GM18951 (cell line): ENCODE measurements around the gene SDS.

ENCODE experiments used
- POLR2A ChIP-seq: IDR thresholded peaks from 4 replicates; pipeline ENCODE4 v1.6.1; 2011; ENCODE audit warnings: mild to moderate bottlenecking; ENCODE audit not compliant: insufficient read length, insufficient read depth; ENCODE audit errors: extremely low read depth
- in situ Hi-C: fragments of 300-500 bp; cut with MboI; formaldehyde crosslinking; loops from one replicate; pipeline ENCODE4 v1.12.0; 2022; ENCODE audit warnings: low sequenced_read_pairs, mixed read lengths, inconsistent platforms; ENCODE audit not compliant: unreplicated experiment

SDS gene

DNA sequence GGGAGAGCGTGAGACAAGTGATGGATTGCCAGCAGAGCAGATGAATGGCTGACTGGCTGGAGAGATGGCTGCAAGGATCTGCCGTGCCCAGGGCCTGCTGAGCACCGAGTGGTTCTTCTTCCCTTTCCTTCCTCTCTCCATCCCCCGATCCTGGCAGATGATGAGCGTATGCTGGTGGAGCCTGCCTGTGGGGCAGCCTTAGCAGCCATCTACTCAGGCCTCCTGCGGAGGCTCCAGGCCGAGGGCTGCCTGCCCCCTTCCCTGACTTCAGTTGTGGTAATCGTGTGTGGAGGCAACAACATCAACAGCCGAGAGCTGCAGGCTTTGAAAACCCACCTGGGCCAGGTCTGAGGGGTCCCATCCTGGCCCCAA, 34.0 kb upstream of the SDS start:
- TF ChIP-seq POLR2A: no peak
- in situ Hi-C loops: no loop called here

DNA sequence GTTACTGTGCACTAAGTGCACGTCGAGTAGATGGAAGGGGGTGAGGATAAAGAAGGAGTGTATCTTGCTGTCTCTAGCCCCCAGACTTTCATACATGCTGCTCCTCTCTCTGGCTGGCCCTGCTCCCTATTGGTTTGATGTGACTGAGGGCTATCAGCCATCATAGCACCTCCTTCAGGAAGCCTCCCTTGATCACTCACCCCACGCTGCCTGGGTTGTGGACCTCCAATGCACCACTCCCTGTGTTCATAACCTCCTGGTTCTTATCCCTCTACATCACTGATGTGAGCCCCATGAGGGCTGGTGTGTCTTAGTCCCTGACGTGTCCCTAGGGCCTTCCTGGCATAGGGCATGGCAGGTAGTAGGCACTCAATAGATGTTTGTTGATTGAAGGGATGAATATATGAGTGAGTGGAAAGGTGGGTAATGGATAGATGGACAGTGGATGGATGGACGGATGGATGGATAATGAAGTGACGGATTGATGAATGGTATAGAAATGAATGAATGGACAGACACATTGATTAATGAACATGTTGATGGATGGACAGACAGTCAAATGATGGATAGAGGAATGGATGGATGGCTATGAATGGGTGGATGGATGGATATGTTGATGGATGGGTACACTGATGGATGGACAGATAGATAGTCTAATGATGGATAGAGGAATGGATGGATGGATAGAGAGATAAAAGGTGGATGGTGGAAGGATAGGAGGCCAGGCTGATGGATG, 33.5 kb upstream of the SDS start:
- in situ Hi-C loops: no loop called here
- no peak for TF ChIP-seq POLR2A

DNA sequence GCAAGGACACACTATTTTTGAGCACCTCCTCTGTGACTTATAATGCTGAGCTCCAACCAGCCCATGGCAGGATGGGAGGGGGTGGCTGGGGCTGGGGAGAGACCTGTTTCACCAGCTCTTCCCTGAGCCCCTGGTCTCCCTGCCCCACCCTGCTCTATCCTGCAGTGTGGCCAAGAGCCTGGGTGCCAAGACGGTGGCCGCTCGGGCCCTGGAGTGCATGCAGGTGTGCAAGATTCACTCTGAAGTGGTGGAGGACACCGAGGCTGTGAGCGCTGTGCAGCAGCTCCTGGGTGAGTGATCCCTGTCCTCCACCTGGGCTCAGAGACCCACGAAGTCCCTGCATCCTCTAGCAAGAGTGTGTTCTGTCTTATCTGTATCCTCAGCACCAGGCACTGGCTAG, 32.9 kb upstream of the SDS start:
- TF ChIP-seq POLR2A: no peak
- in situ Hi-C loops: no loop called here

DNA sequence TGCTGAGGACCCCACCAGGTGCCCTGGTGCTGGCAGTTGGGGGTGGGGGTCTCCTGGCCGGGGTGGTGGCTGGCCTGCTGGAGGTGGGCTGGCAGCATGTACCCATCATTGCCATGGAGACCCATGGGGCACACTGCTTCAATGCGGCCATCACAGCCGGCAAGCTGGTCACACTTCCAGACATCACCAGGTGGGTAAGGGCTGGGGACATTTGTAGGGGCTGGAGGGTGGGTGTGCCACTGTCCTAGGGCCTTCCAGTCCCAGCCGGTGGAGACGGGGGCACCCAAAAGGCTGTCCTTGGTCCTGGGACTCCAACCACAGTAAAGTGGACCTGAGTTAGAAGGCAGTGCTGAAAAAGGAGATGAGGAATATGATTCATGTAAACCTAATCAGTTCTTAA, 31.7 kb upstream of the SDS start:
- no peak for TF ChIP-seq POLR2A

DNA sequence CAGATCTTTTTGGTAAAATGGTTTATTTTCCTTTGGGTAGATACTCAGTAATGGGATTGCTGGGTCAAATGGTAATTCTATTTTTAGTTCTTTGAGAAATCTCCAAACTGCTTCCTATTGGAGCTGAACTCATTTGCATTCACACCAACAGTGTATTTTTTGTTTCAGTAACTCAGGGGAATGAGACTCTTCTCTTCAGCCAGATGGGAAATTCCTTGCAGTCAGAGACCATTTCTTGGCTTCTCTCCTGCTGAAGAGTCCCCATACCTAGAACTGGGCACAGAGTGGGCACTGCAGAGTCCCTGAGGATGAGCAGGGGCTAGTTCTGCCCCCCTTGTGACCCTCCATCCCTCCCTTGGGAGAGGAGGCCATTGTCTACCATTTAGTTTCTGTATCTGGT, 29.3 kb upstream of the SDS start:
- no peak for TF ChIP-seq POLR2A
- in situ Hi-C loops: no loop called here

More for the DNA sequence above, 31.7 kb upstream of the SDS start:
- in situ Hi-C loops: no loop called here

DNA sequence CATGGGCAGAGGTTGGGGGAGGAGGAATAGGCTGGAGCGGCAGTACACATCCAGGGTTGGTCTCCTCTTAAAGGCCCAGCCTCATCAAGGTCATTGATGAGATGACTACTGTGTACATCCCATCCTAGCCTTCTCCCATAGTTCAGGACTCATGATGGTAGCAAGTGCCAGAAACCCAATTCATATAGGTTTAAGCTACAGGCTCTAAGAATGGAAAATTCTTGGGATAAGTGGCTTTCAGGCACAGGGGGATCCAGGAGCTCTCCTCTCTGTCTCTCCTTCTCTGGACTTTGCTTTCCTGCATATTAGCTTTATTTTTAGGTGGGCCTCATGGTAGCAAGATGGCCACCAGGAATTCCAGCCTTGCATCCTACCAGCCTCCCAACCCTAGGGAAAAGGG, 24.8 kb upstream of the SDS start:
- in situ Hi-C loops: no loop called here

DNA sequence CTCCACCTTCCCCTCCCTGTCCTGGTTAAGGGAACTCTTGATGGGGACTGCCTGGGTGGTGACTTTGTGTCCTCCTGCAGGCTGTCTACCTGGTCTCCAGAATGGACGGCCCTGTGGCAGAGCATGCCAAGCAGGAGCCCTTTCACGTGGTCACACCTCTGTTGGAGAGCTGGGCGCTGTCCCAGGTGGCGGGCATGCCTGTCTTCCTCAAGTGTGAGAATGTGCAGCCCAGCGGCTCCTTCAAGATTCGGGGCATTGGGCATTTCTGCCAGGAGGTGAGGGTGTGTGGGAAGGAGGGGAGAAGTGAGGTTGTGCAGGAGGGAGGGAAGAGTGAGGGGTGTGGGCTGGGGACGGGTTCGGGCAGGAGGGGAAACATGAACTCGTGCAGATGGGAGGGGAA, 24.2 kb upstream of the SDS start:
- in situ Hi-C loops: no loop called here
- no peak for TF ChIP-seq POLR2A

More for the DNA sequence above, 24.8 kb upstream of the SDS start:
- TF ChIP-seq POLR2A: no peak

DNA sequence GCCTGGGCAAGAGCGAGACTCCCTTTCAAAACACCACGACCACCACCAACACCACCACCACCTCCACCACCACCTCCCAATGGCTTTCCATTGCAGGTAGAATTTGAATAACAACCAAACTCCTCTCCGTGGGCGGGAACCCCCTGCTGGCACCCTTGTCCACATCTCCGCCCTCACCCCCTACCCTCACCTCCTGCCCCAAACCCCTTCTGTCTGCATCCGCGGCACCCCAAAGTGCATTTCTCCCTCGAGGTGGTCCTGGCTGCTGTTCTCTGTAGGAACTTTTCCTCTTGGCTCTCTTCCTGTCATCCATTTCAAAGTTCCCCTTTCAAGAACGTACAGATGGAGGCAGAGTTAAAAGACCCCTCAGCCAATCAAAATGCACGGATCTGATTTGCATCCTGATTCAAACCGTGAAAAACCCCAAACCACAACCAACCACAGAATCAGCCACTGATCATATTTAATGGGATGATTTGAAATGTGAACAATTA, 22.3 kb upstream of the SDS start:
- TF ChIP-seq POLR2A: no peak
- in situ Hi-C loops: no loop called here

DNA sequence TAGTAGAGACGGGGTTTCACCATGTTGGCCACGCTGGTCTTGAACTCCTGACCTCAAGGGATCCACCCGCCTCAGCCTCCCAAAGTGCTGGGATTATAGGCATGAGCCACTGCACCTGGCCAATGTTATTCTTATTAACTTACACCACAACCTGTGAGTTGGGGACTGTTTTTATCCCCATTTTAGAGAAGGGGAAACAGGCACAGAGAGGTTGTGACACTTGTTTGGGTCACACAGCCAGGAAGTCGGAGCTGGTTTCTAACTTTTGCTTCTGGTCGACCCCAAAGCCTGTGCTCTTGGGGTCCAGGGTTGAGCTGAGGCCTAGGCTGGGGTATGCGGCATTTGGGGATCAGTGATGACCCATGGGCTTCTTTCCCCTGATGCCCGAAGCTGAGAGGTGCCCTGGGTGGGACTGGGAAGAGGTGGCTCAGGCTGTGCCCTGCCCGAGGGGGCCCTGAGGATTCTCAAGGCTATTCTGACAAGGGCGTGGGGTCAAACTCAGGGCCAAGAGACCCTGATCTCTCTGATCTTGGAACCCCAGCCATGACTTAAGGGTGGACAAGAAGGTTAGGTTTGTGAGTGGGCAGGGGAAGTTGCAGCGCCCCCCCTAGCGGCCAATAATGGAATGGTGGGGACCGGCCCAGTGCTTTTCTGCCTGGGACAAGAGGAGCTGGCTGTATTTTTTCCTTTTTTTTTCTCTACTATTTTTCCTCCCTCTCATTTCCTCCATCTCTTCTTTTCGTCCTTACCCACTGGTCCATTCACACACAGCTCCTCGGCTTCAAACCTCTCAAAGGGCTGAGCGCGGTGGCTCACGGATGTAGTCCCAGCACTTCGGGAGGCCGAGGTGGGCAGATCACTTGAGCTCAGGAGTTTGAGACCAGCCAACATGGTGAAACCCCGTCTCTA, 21.5 kb upstream of the SDS start:
- in situ Hi-C loops: no loop called here
- TF ChIP-seq POLR2A: no peak

DNA sequence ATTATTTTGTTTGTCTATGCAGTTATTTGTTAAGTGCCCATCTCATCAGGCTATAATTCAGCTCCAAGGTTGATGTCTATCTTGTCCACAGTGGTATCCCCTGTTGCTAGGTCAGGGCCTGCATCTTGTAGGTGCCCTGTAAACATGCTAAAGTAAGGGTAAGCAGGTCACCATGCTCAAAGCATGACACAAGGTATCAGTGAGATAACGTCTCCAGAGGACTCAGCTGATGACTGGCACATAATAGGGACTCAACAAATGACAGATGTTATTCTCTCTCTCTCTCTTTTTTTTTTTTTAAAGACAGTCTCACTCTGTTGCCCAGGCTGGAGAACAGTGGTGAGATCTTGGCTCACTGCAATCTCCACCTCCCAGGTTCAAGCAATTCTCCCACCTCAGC, 20.8 kb upstream of the SDS start:
- no peak for TF ChIP-seq POLR2A
- in situ Hi-C loops: no loop called here

DNA sequence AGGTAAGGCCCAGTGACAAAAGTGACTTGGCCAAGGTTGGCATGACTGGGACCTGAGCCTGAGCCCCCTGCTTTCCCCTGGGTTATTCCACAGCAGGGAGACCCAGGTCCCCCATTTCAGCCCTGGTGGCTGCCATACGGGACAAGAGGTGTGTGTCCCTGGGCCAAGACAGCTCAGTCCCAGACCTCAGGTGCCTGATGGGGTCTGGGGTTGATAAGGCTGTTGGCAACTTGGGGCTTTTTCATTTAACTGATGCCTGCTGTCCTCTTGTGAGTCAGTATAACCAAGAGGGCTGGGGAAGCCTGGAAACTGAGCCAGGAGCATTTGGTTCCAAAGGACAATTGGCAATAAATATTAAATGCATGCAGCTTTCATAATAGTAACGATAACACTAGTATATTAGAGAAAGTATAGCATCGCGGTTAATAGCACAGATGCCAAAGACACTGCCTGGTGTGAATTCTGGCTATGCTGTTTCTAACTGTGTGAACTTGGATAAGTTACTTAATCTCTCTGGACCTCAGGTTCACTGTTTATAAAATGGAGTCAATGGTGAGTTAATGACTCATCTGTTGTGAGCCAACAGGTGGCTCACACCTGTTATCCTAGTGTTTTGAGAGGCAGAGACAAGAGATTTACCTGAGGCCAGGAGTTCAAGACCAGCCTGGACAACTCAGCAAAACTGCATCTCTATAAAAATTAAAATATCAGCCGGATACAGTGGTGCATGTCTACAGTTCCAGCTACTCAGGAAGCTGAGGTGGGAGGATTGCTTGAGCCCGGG, 19.4 kb upstream of the SDS start:
- no peak for TF ChIP-seq POLR2A
- in situ Hi-C loops: no loop called here

DNA sequence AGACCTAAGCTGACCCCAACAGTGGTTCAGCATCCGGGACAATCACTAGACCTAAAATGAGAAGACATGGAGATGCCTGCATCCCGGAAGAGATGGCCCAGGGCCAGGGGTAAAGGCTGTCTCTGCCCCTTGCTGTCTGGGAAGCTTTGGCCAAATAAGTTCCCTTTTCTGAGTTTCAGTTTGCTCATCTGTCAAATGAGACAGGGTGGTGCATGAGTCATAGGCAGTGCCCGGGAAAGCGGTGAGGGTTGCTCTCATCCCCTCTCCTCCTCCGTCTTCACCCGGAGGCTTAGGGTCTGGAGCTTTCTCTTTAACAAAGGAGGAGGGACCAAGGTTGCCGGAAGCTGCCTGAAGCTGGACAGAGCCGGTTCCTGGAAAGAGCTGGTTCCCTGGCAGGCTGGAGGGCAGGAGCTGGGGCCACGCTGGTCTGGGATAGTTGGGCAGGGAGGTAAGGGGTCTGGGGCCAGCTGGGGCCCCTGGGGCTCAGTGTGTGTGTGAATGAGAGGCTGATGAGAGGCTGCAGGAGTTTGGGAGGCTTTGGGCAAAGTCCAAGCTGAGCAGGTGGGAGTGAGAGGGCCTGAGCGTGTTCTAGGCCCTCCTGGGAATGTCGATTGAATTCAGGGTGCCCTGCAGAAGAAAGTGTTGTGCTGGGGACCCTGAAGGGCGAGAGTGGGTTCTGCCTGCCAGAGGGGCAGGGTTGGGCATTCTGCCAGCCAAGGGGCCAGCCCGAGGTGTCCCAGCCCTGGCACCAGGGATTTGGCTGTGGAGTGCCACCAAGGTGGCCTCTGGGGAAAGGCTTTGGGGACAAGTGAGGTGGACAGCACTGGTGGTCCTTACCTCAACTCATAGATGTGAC, 18.6 kb upstream of the SDS start, which contains the start of gene SDSL:
Gene SDSL (plus strand): TSS at position 351 of the 856 bp plus-strand sequence. CDS start 5,603 bp downstream, outside the sequence.
- in situ Hi-C loops: no loop called here
- TF ChIP-seq POLR2A: peak; percentile 62
